H1 (cell line): ENCODE results near the gene IP6K3. TPM values are rescaled to one million over a fixed set of nuclear protein-coding genes. Genes with fewer than 3 reads are reported as not detected.

Experiments used
- CTCF ChIA-PET: fragments of 300-600 bp; sonication (Branson Sonifier 250); formaldehyde crosslinking; loops from one replicate; lab custom pipeline; 2021; ENCODE audit not compliant: partially characterized antibody; lab: Charles Lee
- POLR2A ChIA-PET: fragments of 300-600 bp; sonication (Branson Sonifier 250); formaldehyde crosslinking; loops from one replicate; lab custom pipeline; 2021; ENCODE audit warnings: inconsistent platforms; ENCODE audit not compliant: partially characterized antibody; lab: Charles Lee
- DNase-seq, 2 experiments: peaks; one replicate each; pipeline versions ENCODE4 v3.0.0 to v3.0.0-alpha.2; 2010 to 2022; ENCODE audit warnings: low spot score in 2 of 2, low read depth in 1 of 2, mixed read lengths in 1 of 2
- FAIRE-seq: peaks from 2 replicates; lab custom pipeline; 2011; peaks lifted over from hg19 to GRCh38; lab: Jason Lieb, UNC
- H2AFZ ChIP-seq: 2 replicates; pipeline ENCODE4 v1.8.1; 2012; ENCODE audit warnings: low read length, inconsistent platforms
- H2AK5ac ChIP-seq: 2 replicates; pipeline ENCODE4 v1.6.1; 2013; ENCODE audit warnings: low read depth, low read length
- H2BK120ac ChIP-seq: replicated peaks from 2 replicates; pipeline ENCODE3; 2013; ENCODE audit warnings: low read depth, low read length, inconsistent platforms
- H2BK12ac ChIP-seq: 2 replicates; pipeline ENCODE4 v1.6.1; 2013; ENCODE audit warnings: low read depth, low read length
- H2BK15ac ChIP-seq: 2 replicates; pipeline ENCODE4 v1.6.1; 2013; ENCODE audit warnings: low read length
- H2BK20ac ChIP-seq: 2 replicates; pipeline ENCODE4 v1.6.1; 2013; ENCODE audit warnings: low read length
- H2BK5ac ChIP-seq: 2 replicates; pipeline ENCODE4 v1.6.1; 2013; ENCODE audit warnings: low read depth, low read length
- H3K14ac ChIP-seq: 2 replicates; pipeline ENCODE4 v1.6.1; 2013; ENCODE audit warnings: inconsistent platforms; ENCODE audit not compliant: insufficient read length
- H3K18ac ChIP-seq: 2 replicates; pipeline ENCODE4 v1.6.1; 2013; ENCODE audit warnings: low read length; ENCODE audit errors: extremely low read depth
- H3K23ac ChIP-seq: 2 replicates; pipeline ENCODE4 v1.6.1; 2013; ENCODE audit warnings: inconsistent platforms; ENCODE audit not compliant: insufficient read length
- H3K23me2 ChIP-seq: 2 replicates; pipeline ENCODE4 v1.6.1; 2013; ENCODE audit warnings: low read depth, low read length
- H3K27ac ChIP-seq: 2 replicates; pipeline ENCODE4 v1.6.1; 2011; ENCODE audit warnings: low read depth, low read length, inconsistent platforms
- H3K27me3 ChIP-seq, 4 experiments: replicated peaks in 1 of 4; 1 replicate in 1 of 4; 2 replicates in 3 of 4; pipeline versions ENCODE4 v1.6.1 to v1.8.1; 2011 to 2013; ENCODE audit warnings: low read length in 3 of 4, mild to moderate bottlenecking in 3 of 4, inconsistent platforms in 2 of 4, mixed read lengths in 2 of 4, moderate library complexity in 1 of 4; ENCODE audit not compliant: control insufficient read depth in 3 of 4, insufficient read depth in 3 of 4; ENCODE audit errors: extremely low read depth in 1 of 4
- H3K36me3 ChIP-seq, 4 experiments: 2 replicates each; pipeline versions ENCODE4 v1.6.1 to v1.8.1; 2011 to 2013; ENCODE audit warnings: mild to moderate bottlenecking in 4 of 4, low read length in 3 of 4, moderate library complexity in 2 of 4, control low read depth in 1 of 4, inconsistent platforms in 1 of 4; ENCODE audit not compliant: insufficient read depth in 4 of 4, control insufficient read depth in 2 of 4
- H3K4ac ChIP-seq: replicated peaks from 2 replicates; pipeline ENCODE3; 2013; ENCODE audit warnings: low read length, low read depth, mixed read lengths, inconsistent platforms; ENCODE audit not compliant: insufficient read length
- H3K4me1 ChIP-seq, 4 experiments: replicated peaks in 1 of 4; 1 replicate in 1 of 4; 2 replicates in 3 of 4; pipeline versions ENCODE4 v1.6.1 to v1.8.1; 2011 to 2013; ENCODE audit warnings: low read length in 3 of 4, inconsistent platforms in 2 of 4, mixed read lengths in 1 of 4; ENCODE audit not compliant: insufficient read depth in 4 of 4, control insufficient read depth in 3 of 4
- H3K4me2 ChIP-seq, 2 experiments: 2 replicates each; pipeline versions ENCODE4 v1.6.1 to v1.8.1; 2011 to 2013; ENCODE audit warnings: low read depth in 2 of 2, low read length in 2 of 2, control low read depth in 1 of 2, inconsistent platforms in 1 of 2, mild to moderate bottlenecking in 1 of 2; ENCODE audit not compliant: insufficient read depth in 1 of 2
- H3K4me3 ChIP-seq, 4 experiments: fragments of 200-600, 300-600 bp in 1 of 4; sonication (generic), shearing (Covaris generic), sonication (Bioruptor Twin) in 1 of 4; 2 replicates each; pipeline versions ENCODE4 v1.5.1 to v1.8.1; 2011 to 2016; ENCODE audit warnings: low read length in 4 of 4, low read depth in 3 of 4, control low read depth in 2 of 4, inconsistent platforms in 2 of 4, mild to moderate bottlenecking in 2 of 4, mixed read lengths in 1 of 4, moderate library complexity in 1 of 4; ENCODE audit not compliant: insufficient read depth in 2 of 4; ENCODE audit errors: extremely low read depth in 1 of 4
- H3K56ac ChIP-seq: replicated peaks from 2 replicates; pipeline ENCODE3; 2013; ENCODE audit warnings: low read depth, mild to moderate bottlenecking, mixed read lengths, low read length, inconsistent platforms; ENCODE audit not compliant: insufficient read length
- H3K79me1 ChIP-seq: 2 replicates; pipeline ENCODE4 v1.6.1; 2013; ENCODE audit warnings: low read depth, low read length, control low read depth
- H3K79me2 ChIP-seq, 2 experiments: 2 replicates each; pipeline versions ENCODE4 v1.6.1 to v1.8.1; 2012 to 2013; ENCODE audit warnings: low read length in 2 of 2, mild to moderate bottlenecking in 2 of 2, inconsistent platforms in 1 of 2; ENCODE audit not compliant: insufficient read depth in 2 of 2, control insufficient read depth in 1 of 2
- H3K9ac ChIP-seq, 4 experiments: replicated peaks in 1 of 4; 1 replicate in 1 of 4; 2 replicates in 3 of 4; pipeline versions ENCODE4 v1.6.1 to v1.8.1; 2011 to 2013; ENCODE audit warnings: low read depth in 3 of 4, low read length in 3 of 4, control low read depth in 2 of 4, mild to moderate bottlenecking in 2 of 4, moderate library complexity in 2 of 4, inconsistent platforms in 1 of 4; ENCODE audit errors: extremely low read depth in 1 of 4
- H3K9me3 ChIP-seq, 2 experiments: 2 replicates each; pipeline versions ENCODE4 v1.6.1 to v1.8.1; 2012 to 2013; ENCODE audit warnings: mild to moderate bottlenecking in 2 of 2, moderate library complexity in 2 of 2, control low read depth in 1 of 2, inconsistent platforms in 1 of 2, low read depth in 1 of 2, low read length in 1 of 2, mixed read lengths in 1 of 2; ENCODE audit not compliant: insufficient read depth in 2 of 2
- H4K20me1 ChIP-seq, 2 experiments: replicated peaks in 1 of 2; 2 replicates each; pipeline versions ENCODE3 to v1.8.1; 2011 to 2013; ENCODE audit warnings: inconsistent platforms in 2 of 2, low read length in 2 of 2, mild to moderate bottlenecking in 1 of 2; ENCODE audit not compliant: insufficient read depth in 2 of 2, control insufficient read depth in 1 of 2
- H4K5ac ChIP-seq: 2 replicates; pipeline ENCODE4 v1.6.1; 2013; ENCODE audit warnings: low read length, low read depth, mixed read lengths, inconsistent platforms; ENCODE audit not compliant: insufficient read length
- H4K8ac ChIP-seq: 2 replicates; pipeline ENCODE4 v1.8.0; 2013; ENCODE audit warnings: mild to moderate bottlenecking, moderate library complexity, low read length, inconsistent platforms; ENCODE audit not compliant: insufficient read depth; ENCODE audit errors: extremely low read depth
- H4K91ac ChIP-seq: replicated peaks from 2 replicates; pipeline ENCODE3; 2013; ENCODE audit warnings: low read length, mixed read lengths, inconsistent platforms; ENCODE audit not compliant: insufficient read length
- EP300 ChIP-seq, 2 experiments: IDR thresholded peaks; 1 replicate in 1 of 2; 2 replicates in 1 of 2; pipeline ENCODE4 v1.6.1; 2011 to 2012; ENCODE audit warnings: low read depth in 2 of 2, low read length in 2 of 2, mild to moderate bottlenecking in 2 of 2, borderline replicate concordance in 1 of 2, inconsistent platforms in 1 of 2, moderate library complexity in 1 of 2
- GTF2F1 ChIP-seq: IDR thresholded peaks from 2 replicates; pipeline ENCODE4 v1.6.1; 2012; ENCODE audit warnings: low read depth, low read length, improper control_type of control experiment, borderline replicate concordance
- JUN ChIP-seq: IDR thresholded peaks from 2 replicates; pipeline ENCODE4 v1.6.1; 2011; ENCODE audit warnings: low read depth, mild to moderate bottlenecking, improper control_type of control experiment, low read length
- JUND ChIP-seq: IDR thresholded peaks from 2 replicates; pipeline ENCODE4 v1.6.1; 2011; ENCODE audit warnings: mild to moderate bottlenecking, improper control_type of control experiment, low read length
- PHF8 ChIP-seq: fragments of 200-600 bp; sonication (generic); conservative IDR thresholded peaks from 2 replicates; pipeline ENCODE4 v1.7.1; 2012; ENCODE audit warnings: low read depth, mild to moderate bottlenecking, inconsistent platforms, low read length, moderate library complexity
- POLR2AphosphoS5 ChIP-seq: IDR thresholded peaks from 2 replicates; pipeline ENCODE4 v1.6.1; 2011; ENCODE audit warnings: low read depth, low read length
- RNF2 ChIP-seq: fragments of 200-900, 300-1000 bp; sonication (generic); IDR thresholded peaks from 2 replicates; pipeline ENCODE4 v1.7.1; 2016; ENCODE audit warnings: borderline replicate concordance, low read depth, mild to moderate bottlenecking, antibody characterized with exemption, low read length; ENCODE audit not compliant: poor library complexity, severe bottlenecking; ENCODE audit errors: missing control alignments
- SIX5 ChIP-seq: IDR thresholded peaks from 2 replicates; pipeline ENCODE4 v1.6.1; 2011; ENCODE audit warnings: mild to moderate bottlenecking, low read depth, low read length
- TAF1 ChIP-seq: IDR thresholded peaks from 2 replicates; pipeline ENCODE4 v1.6.1; 2011; ENCODE audit warnings: mild to moderate bottlenecking, low read depth, low read length
- WGBS, 2 experiments: shearing (Covaris generic) in 1 of 2; methylation state at CpG; one replicate each; pipeline versions ENCODE4 v1.1.6 to v1.1.7; 2013 to 2015; ENCODE audit warnings: low lambda C conversion rate in 2 of 2, mixed read lengths in 2 of 2, inconsistent platforms in 1 of 2, low coverage in 1 of 2, missing lambda C conversion rate in 1 of 2; ENCODE audit not compliant: insufficient replicate concordance in 2 of 2, insufficient coverage in 1 of 2, insufficient read length in 1 of 2; ENCODE audit errors: extremely low coverage in 1 of 2, missing lambda C conversion rate in 1 of 2; 5-methylcytosine and 5-hydroxymethylcytosine counted together
- polyA plus RNA-seq, 7 experiments: library from polyadenylated mRNA; depleted of rRNA in 3 of 7; stranded (reverse) in 5 of 7; unstranded in 2 of 7; fragments of >200 nt in 5 of 7; fragments of 200-250 nt in 2 of 7; gene quantifications; 1 replicate in 5 of 7; 2 replicates in 1 of 7; 4 replicates in 1 of 7; pipeline versions ENCODE4 v1.2.1 to v1.2.3, GENCODE V29; 2011 to 2013; ENCODE audit warnings: missing spikeins in 2 of 7, mixed read lengths in 2 of 7
- total RNA-seq: library from RNA; stranded (reverse); fragmentation: NEBNext Ultra II Directional; extraction: Animal tissue kit (Norgen Biotek cat#: 25700); gene quantifications from 2 replicates; pipeline ENCODE4 v1.2.1, GENCODE V29; 2021
- TF ChIP-seq, protein P1 (sequence below): IDR thresholded peaks from 2 replicates; pipeline ENCODE4 v1.6.1; 2012; ENCODE audit warnings: inconsistent platforms
- TF ChIP-seq, protein P2 (sequence below): IDR thresholded peaks from 2 replicates; pipeline ENCODE4 v1.6.1; 2012; ENCODE audit warnings: low read length, inconsistent platforms

IP6K3 gene
- total and polyA plus RNA-seq, 2 of the 8 experiments (the other 6 are each of a cell fraction or from before 2014, with no cell fraction given): 0.22 to 0.73 TPM

DNA sequence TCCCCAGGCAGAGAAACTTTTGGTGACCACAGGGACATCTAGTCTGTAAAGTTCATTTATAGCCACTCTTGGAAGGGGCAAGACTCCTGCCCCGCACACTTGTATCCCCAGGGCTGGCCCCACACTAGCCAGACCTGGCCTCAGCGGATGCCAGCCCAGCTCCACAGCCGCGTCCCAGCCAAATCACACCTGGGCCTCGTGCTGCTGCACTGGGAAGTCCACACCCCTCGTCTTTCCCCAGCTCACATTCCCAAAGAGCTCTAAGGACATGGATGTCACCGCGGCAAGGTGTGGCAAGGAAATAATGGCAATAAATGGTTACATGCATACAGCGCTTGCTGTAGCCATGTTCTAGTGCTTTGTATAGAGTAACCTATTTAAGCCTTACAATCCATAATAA, 8.6 kb downstream of the IP6K3 start:
- Histone ChIP-seq H3K79me2 (no peaks in the 10 kb centered on the region), H2BK12ac (no peak overlapping the region), H2AK5ac (no peak overlapping the region), H3K56ac (no peak overlapping the region), H2BK20ac (no peak overlapping the region), H4K8ac (no peak overlapping the region), H3K14ac (no peak overlapping the region), H4K5ac (no peak overlapping the region), H3K9me3 (no peaks in the 10 kb centered on the region), H3K4me3 (no peak overlapping the region), H3K79me1 (no peaks in the 10 kb centered on the region), H2AFZ (no peak overlapping the region), H3K27me3 (no peaks in the 10 kb centered on the region; a peak in 2 of 7 replicates), H3K23me2 (no peaks in the 10 kb centered on the region), H3K27ac (no peak overlapping the region), H3K18ac (no peak overlapping the region), H3K4me1 (0 out of 7 replicates have a peak, but pooled peaks cover 0 to 3% (median 0%) of the 10 kb centered on the region in 4 experiments), H4K91ac (no peak overlapping the region), H3K4ac (no peak overlapping the region), H2BK15ac (no peak overlapping the region), H4K20me1 (no peaks in the 10 kb centered on the region), H2BK5ac (no peak overlapping the region), H3K23ac (no peak overlapping the region), H3K36me3 (no peaks in the 10 kb centered on the region), H2BK120ac (no peak overlapping the region), H3K9ac (no peak overlapping the region), H3K4me2 (no peak overlapping the region)
- ChIA-PET POLR2A (interaction anchor here (1.0 to 1.2 kb wide), 2 partner anchors 9 to 43 kb away, joined by 3 read pairs; partner anchors contain the start of gene IP6K3), CTCF (interaction anchor here (0.7 to 1.9 kb wide), 12 partner anchors 10 to 221 kb away, joined by 3 to 5 read pairs (median 3); no protein-coding TSS in a partner anchor)
- no peak for FAIRE-seq
- no peak for DNase-seq
- WGBS, 2 experiments: 96% methylated on average over 9 of the region's 9 CpGs; no CpG with 5 or more reads in 1 of the 2 experiments
- TF ChIP-seq TAF1 (no peak), JUN (no peak), EP300 (IDR thresholded peaks at IDR 0.05; ENCODE audit: borderline replicate concordance in 1 of 2, low read depth in 2 of 2, low read length in 2 of 2) (no peak), PHF8 (no peak), JUND (no peak), POLR2AphosphoS5 (no peak), GTF2F1 (no peak), SIX5 (no peak), RNF2 (no peak)
- TF ChIP-seq, protein P1, sequence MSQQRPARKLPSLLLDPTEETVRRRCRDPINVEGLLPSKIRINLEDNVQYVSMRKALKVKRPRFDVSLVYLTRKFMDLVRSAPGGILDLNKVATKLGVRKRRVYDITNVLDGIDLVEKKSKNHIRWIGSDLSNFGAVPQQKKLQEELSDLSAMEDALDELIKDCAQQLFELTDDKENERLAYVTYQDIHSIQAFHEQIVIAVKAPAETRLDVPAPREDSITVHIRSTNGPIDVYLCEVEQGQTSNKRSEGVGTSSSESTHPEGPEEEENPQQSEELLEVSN: no peak
- TF ChIP-seq, protein P2, sequence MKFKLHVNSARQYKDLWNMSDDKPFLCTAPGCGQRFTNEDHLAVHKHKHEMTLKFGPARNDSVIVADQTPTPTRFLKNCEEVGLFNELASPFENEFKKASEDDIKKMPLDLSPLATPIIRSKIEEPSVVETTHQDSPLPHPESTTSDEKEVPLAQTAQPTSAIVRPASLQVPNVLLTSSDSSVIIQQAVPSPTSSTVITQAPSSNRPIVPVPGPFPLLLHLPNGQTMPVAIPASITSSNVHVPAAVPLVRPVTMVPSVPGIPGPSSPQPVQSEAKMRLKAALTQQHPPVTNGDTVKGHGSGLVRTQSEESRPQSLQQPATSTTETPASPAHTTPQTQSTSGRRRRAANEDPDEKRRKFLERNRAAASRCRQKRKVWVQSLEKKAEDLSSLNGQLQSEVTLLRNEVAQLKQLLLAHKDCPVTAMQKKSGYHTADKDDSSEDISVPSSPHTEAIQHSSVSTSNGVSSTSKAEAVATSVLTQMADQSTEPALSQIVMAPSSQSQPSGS: no peak
